GM18861 (cell line): ENCODE measurements around the gene FLOT1.

Experiments
- ATAC-seq: cut with Tn5 transposase; IDR thresholded peaks from one replicate; pipeline ENCODE4 v1.9.1; 2021; ENCODE audit not compliant: unreplicated experiment

FLOT1 gene

DNA sequence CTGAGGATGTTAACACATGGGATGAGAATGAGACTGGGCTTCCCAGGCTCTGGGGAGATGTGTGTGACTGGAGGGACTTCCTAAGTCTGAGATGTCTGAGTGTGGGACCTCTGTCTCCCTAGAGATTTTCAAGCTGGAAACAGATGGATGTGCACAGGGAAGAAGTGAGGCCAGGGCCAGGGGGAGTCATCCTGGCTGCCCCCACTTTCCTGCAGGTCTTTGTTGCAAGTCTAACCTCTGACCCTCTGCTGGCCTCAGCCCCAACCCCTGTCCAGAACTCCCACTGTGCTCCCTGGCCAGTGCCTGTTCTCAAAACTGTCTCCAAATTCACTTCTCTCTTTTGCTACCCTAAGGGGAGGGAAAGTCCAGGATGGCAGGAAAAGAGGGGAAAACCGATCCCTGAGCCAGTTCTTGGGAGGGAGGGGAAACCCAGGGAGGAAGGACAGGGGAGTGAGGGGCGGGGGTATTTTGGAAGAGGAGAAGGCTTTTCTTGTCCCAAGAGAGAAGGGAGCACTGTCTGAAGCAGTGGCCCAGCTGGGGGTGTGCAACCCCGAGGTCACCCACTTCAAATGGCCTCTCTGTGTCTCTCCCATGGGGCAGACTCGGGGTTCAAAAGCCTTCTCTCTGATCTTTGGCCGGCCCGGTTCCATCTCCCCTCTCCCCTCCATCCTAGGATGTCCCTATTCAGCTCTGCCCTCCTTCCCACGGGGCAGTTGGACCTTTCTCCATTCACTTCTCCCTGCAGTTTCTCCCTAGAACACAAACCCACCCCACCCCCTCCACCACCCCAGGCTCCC lies 59.1 kb downstream of the FLOT1 start:
- ATAC-seq: no peak

- ATAC-seq: no peak
Measured at GRCh38 chr6:30682143-30683117, 60.1 kb downstream of the FLOT1 start.

GRCh38 chr6:30681766-30682142 lies 60.7 kb downstream of the FLOT1 start:
- no peak for ATAC-seq

GRCh38 chr6:30679765-30680535 lies 62.5 kb downstream of the FLOT1 start:
- no peak for ATAC-seq

- peak; percentile 45 for ATAC-seq
Measured at GRCh38 chr6:30678964-30679726, 63.3 kb downstream of the FLOT1 start.
